Measurements from ENCODE around the gene RSPH6A.

DNA sequence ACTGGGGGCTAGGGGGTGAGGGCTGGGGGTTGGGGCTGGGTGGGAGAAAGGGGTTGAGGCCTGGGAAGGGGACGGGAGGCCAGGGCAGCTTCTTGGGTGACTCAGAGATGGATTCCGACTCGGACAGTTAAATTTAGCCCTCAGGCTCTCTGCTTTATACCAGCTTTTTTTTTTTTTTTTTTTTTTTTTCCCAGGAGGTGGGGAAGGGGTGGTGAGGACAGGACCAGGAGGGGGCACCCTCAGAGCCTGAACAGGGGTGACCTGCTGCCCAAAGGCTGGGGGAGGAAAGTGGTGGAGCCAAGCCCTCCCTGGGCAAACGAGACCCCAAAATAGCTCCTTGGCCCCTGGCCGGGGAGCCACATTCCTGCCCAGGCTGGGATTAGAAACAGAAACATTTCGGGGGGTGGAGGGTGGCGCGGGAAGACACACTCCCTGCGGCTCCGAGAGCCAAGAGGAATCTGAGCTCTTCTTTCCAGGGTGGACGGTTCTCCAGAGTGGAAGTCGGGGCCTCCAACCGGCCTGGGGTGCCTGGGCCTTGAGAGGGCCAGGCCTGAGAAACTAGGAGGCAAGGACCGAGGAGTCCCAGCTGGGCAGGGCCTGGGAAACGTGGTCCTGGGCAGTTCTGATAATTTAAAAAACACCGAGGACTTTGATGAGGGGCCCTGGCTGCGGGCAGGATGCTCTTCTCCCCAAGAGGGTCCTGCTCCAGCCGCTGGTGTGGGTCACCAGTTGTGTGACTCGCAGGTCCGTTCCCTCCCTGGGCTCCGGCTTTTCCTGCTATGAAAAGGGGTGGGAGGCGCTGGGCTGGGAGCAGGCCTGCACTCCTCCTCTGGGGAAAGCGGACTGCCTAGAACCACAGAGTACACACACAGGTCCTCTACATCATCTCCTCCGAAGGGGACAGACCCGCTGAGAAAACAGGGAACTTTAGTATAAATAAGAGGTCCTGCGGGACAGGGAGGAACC lies 32.0 kb downstream of the RSPH6A start:
- no peak for TF ChIP-seq KAT7 (CRISPR knock-in tag; IDR thresholded peaks at IDR 0.05; ENCODE audit: borderline replicate concordance)
- TF ChIP-seq, protein P1, sequence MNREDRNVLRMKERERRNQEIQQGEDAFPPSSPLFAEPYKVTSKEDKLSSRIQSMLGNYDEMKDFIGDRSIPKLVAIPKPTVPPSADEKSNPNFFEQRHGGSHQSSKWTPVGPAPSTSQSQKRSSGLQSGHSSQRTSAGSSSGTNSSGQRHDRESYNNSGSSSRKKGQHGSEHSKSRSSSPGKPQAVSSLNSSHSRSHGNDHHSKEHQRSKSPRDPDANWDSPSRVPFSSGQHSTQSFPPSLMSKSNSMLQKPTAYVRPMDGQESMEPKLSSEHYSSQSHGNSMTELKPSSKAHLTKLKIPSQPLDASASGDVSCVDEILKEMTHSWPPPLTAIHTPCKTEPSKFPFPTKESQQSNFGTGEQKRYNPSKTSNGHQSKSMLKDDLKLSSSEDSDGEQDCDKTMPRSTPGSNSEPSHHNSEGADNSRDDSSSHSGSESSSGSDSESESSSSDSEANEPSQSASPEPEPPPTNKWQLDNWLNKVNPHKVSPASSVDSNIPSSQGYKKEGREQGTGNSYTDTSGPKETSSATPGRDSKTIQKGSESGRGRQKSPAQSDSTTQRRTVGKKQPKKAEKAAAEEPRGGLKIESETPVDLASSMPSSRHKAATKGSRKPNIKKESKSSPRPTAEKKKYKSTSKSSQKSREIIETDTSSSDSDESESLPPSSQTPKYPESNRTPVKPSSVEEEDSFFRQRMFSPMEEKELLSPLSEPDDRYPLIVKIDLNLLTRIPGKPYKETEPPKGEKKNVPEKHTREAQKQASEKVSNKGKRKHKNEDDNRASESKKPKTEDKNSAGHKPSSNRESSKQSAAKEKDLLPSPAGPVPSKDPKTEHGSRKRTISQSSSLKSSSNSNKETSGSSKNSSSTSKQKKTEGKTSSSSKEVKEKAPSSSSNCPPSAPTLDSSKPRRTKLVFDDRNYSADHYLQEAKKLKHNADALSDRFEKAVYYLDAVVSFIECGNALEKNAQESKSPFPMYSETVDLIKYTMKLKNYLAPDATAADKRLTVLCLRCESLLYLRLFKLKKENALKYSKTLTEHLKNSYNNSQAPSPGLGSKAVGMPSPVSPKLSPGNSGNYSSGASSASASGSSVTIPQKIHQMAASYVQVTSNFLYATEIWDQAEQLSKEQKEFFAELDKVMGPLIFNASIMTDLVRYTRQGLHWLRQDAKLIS (CRISPR knock-in tag; IDR thresholded peaks at IDR 0.05; ENCODE audit: borderline replicate concordance) = no peak
- TF ChIP-seq, protein P2, sequence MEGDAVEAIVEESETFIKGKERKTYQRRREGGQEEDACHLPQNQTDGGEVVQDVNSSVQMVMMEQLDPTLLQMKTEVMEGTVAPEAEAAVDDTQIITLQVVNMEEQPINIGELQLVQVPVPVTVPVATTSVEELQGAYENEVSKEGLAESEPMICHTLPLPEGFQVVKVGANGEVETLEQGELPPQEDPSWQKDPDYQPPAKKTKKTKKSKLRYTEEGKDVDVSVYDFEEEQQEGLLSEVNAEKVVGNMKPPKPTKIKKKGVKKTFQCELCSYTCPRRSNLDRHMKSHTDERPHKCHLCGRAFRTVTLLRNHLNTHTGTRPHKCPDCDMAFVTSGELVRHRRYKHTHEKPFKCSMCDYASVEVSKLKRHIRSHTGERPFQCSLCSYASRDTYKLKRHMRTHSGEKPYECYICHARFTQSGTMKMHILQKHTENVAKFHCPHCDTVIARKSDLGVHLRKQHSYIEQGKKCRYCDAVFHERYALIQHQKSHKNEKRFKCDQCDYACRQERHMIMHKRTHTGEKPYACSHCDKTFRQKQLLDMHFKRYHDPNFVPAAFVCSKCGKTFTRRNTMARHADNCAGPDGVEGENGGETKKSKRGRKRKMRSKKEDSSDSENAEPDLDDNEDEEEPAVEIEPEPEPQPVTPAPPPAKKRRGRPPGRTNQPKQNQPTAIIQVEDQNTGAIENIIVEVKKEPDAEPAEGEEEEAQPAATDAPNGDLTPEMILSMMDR (IDR thresholded peaks at IDR 0.05) = no peak
- TF ChIP-seq, protein P3, sequence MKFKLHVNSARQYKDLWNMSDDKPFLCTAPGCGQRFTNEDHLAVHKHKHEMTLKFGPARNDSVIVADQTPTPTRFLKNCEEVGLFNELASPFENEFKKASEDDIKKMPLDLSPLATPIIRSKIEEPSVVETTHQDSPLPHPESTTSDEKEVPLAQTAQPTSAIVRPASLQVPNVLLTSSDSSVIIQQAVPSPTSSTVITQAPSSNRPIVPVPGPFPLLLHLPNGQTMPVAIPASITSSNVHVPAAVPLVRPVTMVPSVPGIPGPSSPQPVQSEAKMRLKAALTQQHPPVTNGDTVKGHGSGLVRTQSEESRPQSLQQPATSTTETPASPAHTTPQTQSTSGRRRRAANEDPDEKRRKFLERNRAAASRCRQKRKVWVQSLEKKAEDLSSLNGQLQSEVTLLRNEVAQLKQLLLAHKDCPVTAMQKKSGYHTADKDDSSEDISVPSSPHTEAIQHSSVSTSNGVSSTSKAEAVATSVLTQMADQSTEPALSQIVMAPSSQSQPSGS (CRISPR knock-in tag; IDR thresholded peaks at IDR 0.05; ENCODE audit: borderline replicate concordance, low read depth) = no peak
- TF ChIP-seq, protein P4, sequence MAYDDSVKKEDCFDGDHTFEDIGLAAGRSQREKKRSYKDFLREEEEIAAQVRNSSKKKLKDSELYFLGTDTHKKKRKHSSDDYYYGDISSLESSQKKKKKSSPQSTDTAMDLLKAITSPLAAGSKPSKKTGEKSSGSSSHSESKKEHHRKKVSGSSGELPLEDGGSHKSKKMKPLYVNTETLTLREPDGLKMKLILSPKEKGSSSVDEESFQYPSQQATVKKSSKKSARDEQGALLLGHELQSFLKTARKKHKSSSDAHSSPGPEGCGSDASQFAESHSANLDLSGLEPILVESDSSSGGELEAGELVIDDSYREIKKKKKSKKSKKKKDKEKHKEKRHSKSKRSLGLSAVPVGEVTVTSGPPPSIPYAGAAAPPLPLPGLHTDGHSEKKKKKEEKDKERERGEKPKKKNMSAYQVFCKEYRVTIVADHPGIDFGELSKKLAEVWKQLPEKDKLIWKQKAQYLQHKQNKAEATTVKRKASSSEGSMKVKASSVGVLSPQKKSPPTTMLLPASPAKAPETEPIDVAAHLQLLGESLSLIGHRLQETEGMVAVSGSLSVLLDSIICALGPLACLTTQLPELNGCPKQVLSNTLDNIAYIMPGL (CRISPR knock-in tag; IDR thresholded peaks at IDR 0.05) = no peak
- TF ChIP-seq ZNF121 (CRISPR knock-in tag; IDR thresholded peaks at IDR 0.05) = no peak
- TF ChIP-seq SMAD4 (CRISPR knock-in tag; IDR thresholded peaks at IDR 0.05) = no peak
- TF ChIP-seq, protein P5, sequence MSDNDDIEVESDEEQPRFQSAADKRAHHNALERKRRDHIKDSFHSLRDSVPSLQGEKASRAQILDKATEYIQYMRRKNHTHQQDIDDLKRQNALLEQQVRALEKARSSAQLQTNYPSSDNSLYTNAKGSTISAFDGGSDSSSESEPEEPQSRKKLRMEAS (CRISPR knock-in tag; IDR thresholded peaks at IDR 0.05) = no peak
- no peak for TF ChIP-seq EMX1 (CRISPR knock-in tag; IDR thresholded peaks at IDR 0.05)
- TF ChIP-seq MXD4 (CRISPR knock-in tag; IDR thresholded peaks at IDR 0.05; ENCODE audit: borderline replicate concordance) = no peak
- TF ChIP-seq, protein P6, sequence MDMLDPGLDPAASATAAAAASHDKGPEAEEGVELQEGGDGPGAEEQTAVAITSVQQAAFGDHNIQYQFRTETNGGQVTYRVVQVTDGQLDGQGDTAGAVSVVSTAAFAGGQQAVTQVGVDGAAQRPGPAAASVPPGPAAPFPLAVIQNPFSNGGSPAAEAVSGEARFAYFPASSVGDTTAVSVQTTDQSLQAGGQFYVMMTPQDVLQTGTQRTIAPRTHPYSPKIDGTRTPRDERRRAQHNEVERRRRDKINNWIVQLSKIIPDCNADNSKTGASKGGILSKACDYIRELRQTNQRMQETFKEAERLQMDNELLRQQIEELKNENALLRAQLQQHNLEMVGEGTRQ (CRISPR knock-in tag; IDR thresholded peaks at IDR 0.05) = no peak
- TF ChIP-seq PRRX2 (CRISPR knock-in tag; IDR thresholded peaks at IDR 0.05) = no peak
- no peak for TF ChIP-seq SMAD3 (CRISPR knock-in tag; IDR thresholded peaks at IDR 0.05; ENCODE audit: borderline replicate concordance)
- no peak for TF ChIP-seq GTF2I (CRISPR knock-in tag; conservative IDR thresholded peaks at IDR 0.05)

All from WTC11 (cell line).